Suppressor macrophage (primary cell): ENCODE data around the gene KRTAP5-9.
A peak's percentile ranks its signal among the peaks of the same experiment; 100 is the strongest.
"Not testable (repeated sequence)": the region's sequence is repeated elsewhere in the genome, so short reads cannot be mapped to it uniquely, and the experiment has no call there.

ENCODE experiments used
- DNase-seq, 4 experiments: peaks; one replicate each; pipeline ENCODE4 v3.0.0-alpha.2; 2020 to 2022

Gene KRTAP5-9

DNA sequence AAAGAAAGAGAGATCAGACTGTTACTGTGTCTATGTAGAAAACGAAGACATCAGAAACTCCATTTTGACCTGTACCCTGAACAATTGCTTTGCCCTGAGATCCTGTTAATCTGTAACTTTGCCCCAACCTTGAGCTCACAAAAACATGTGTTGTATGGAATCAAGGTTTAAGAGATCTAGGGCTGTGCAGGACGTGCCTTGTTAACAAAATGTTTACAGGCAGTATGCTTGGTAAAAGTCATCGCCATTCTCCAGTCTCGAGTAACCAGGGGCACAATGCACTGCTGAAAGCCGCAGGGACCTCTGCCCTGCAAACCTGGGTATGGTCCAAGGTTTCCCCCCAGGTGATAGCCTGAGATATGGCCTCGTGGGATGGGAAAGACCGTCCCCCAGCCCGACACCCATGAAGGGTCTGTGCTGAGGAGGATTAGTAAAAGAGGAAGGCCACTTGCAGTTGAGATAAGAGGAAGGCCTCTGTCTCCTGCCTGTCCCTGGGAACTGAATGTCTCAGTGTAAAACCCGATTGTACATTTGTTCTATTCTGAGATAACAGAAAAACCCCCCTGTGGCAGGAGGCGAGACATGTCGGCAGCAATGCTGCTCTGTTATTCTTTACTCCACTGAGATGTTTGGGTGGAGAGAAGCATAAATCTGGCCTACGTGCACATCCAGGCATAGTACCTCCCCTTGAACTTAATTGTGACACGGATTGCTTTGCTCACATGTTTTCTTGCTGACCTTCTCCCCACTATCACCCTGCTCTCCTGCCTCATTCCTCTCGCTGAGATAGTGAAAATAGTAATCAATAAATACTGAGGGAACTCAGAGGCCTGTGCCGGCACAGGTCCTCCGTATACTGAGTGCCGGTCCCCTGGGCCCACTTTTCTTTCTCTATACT is 13.3 kb upstream of the KRTAP5-9 start:
- not testable (repeated sequence) for DNase-seq

DNA sequence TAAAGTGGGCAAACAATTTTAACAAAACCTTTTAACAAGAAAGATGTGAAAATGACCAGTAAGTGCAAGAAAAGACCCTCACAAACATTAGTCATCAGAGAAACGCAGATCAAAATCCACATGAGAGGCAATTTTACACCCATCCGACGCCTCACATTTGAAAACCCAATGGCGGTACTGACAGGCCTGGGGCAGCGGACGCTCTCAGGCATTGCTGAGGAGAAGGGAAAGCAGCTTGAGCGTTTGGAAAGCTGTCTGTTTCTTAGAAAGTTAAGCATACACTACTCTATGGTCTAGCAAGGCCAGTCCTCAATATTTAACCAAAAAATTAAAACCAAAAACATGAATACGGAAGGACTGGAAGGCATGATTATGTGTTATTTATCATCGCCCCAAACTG is 12.4 kb upstream of the KRTAP5-9 start:
- DNase-seq = no peak

DNA sequence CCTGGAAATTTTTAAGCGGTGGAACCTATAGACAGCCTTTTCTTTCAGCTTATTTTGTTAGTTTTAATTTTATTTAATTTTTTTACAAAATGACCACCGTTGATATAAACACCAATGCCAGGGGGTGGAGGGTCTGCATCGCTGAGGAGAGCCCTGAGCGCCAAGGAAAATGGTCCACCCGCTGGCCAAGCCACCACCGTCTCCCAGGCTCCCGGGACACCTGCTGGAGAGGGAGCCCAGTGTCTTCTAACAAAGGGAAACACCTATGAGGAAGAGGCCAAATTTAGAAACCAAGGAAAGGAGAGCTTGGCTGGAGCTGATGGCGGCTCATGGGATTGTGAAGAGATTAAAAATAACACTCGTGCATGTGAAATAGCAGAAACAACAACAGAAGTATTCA is 10.7 kb upstream of the KRTAP5-9 start:
- no peak for DNase-seq

DNA sequence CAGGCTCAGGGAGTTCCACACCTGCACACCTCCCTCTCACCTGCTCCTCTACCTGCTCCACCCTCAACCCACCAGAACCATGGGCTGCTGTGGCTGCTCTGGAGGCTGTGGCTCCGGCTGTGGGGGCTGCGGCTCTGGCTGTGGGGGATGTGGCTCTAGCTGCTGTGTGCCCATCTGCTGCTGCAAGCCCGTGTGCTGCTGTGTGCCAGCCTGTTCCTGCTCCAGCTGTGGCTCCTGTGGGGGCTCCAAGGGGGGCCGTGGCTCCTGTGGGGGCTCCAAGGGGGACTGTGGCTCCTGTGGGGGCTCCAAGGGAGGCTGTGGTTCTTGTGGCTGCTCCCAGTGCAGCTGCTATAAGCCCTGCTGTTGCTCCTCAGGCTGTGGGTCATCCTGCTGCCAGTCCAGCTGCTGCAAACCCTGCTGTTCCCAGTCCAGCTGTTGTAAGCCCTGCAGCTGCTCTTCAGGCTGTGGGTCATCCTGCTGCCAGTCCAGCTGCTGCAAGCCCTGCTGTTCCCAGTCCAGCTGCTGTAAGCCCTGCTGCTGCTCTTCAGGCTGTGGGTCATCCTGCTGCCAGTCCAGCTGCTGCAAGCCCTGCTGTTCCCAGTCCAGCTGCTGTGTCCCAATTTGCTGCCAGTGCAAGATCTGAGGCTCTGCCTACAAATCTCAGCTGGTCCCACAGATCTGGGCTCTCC is 10.1 kb upstream of the KRTAP5-9 start, which contains the start of gene KRTAP5-8:
TSS of gene KRTAP5-8 (plus strand) at position 49 of the 689 bp plus-strand sequence. CDS start at position 80, 31 bp downstream.
- DNase-seq = not testable (repeated sequence)

DNA sequence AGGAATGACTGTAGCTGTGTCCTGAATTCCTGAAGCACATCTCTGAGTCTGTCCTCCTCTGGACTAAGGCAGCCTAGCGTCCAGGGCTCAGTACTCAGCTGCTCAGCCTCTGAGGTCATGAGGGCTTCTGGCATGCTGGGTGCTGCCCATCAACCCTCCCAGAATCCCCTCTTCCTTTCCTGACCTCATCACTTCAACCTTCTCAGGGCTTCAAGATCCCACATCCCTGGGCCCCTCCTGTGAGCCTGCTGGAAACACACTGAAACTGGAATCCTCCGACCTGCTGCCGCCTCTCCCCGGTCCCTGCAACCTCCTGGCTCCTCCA is 9.6 kb upstream of the KRTAP5-9 start:
- DNase-seq = no peak

DNA sequence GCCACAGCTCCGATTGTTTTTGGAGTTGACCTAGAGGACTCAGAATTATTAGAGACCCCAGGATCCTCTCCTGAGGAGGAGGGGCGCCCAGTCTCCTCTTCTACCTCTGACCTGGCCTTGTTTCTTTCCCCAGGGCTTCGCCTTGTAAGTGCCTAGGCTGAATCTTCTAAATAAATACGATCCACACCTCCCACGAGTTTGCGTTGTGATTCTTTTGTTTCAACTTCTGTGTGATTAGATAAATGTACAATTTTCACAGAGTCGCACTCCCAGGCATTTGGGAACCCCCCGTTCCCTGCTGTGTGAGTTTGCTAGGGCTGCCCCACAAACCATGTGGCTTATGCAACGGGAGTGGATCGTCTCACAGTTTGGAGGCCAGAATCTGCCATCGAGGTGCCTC is 9.2 kb upstream of the KRTAP5-9 start:
- no peak for DNase-seq

DNA sequence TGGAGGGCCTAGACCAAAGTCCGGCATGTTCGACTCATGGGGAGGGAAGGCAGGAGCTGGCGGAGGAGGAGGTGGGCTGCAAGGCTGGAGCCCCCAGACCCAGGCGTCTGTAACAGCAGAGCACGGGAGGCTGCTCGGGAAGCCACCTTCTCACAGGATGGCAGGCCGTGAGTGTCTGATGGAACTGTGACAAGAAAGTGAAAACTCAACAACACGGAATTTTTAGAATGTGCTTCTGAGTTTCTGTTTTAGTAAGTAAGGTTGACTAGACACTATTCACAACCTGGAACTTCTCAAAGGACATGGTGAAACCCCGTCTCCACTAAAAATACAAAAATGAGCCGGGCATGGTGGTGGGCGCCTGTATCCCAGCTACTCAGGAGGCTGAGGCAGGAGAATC is 8.2 kb upstream of the KRTAP5-9 start:
- DNase-seq = not testable (repeated sequence)

DNA sequence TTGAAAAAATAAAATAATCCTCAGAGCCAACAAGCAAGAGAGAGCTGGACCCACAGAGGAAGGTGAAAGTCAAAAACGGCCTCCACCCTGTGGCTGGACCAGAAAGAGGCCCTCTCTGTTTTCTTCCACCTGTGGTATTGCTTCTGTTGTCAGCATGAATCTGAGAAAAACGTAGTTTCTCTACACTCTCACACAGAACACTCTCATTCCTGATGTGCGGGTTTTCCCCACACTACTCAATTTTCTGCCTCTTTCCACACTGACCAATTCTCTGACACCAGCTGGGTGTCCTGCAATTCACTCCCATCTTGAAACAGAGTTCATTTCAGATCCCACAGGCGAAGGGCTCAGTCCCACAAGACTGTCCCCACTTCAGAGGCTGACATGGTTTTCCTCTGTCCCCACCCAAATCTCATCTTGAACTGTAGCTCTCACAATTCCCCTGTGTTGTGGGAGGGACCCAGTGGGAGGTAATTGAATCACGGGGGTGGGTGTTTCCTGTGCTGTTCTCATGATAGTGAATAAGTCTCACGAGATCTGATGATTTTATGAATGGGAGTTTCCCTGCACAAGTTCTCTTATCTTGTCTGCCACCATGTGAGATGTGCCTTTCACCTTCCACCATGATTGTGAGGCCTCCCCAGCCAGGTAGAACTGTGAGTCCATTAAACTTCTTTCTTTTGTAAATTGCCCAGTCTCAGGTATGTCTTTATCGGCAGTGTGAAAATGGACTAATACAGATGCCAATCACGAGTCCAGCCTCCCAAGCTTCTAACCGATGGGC is 7.5 kb upstream of the KRTAP5-9 start:
- DNase-seq = not testable (repeated sequence)

DNA sequence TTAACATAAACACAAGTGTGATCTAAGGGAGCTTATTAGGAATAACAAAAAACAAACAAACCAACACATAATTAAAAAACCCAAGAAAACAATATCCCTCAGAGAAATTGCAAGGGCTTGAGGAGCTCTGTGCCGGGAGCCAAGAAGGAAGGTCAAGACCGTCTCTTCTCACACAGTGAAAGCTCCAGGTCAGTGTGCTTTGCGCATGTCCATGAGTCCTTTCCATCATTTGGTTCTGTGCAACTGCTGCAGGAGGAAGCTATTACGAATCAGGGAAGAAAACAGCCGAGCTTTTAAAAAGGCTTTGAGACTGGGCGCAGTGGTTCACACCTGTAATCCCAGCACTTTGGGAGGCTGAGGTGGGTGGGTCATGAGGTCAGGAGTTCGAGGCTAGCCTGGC is 5.8 kb upstream of the KRTAP5-9 start:
- DNase-seq = no peak

DNA sequence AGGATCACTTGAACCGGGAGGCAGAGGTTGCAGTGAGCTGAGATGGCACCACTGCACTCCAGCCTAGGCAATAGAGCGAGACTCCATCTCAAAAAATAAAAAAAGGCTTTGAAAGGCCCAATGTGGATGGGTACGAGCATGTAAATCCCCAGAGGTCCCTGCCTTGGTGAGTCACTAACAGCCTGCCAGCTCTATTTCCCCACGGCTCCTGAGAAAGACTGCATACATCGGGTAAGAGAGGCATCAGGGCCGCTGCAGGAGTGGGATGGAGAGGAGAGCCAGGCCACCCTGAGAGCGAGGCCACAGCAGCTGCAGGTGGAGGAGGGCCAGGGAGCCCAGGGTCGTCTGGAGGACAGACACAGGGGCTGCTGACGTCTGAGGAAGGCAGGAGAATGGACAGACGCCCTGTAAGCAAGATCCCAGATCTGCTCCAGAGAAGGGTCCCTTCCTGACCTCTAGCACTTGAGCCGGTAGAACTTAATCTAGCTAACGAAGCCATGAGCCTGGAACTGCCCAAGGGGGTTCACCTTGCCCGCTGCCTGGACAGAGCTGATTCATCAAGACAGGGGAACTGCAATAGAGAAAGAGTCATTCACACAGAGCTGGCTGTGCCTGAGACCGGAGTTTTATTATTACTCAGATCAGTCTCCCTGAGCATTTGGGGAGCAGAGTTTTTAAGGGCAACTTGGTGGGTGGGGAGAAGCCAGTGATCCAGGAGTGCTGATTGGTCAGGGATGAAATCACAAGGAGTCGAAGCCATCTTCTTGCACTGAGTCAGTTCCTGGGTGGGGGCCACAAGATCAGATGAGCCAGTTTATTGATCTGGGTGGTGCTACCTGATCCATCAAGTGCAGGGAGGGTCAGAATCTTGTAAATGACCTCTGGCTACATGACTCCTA is 5.1 kb upstream of the KRTAP5-9 start:
- DNase-seq = peak; percentile 8 to 49 (median 44)

DNA sequence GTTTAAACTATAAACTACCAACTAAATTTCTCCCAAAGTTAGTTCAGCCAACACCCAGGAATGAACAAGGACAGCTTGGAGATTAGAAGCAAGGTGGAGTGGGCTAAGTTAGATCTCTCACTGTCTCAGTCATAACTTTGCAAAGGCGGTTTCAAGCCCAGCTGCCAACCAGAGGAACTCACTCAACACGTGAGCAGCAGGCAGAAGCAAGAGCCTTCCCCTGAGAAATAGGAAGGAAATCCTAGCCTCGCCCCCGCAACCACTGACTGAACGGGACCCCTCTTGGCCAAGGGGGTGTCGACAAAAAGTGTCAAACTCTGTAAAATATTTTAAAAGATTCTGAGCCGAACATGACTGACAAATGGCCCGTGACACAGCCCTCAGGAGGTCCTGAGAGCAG is 4.4 kb upstream of the KRTAP5-9 start:
- peak; percentile 55 to 89 (median 78) for DNase-seq

DNA sequence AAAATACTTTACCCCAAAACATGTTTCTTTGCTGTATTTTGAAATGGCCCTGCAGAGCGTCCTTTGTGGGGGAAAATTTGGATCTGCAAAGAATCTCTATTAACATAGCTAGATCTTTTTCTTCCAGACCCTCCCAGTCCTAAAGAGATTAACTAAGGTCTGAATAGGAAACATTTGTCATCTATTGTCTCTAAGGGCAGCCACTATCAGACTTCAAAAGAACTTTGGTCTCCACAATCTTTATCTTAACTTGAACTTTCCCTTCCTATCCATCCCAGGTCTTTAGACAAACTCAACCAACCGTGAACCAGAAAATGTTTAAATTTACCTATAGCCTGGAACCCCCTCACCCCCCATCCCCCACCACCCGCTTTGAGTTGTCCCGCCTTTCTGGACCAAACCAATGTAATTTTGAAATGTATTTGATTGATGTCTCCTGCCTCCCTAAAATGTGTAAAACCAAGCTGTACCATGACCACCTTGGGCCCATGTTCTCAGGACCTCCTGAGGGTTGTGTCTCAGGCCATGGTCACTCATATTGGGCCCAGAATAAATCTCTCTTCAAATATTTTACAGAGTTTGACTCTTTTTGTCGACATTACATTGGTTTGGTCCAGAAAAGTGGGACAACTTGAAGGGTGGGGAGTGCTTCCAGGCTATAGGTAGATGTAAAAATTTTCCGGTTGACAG is 3.5 kb upstream of the KRTAP5-9 start:
- DNase-seq = no peak

DNA sequence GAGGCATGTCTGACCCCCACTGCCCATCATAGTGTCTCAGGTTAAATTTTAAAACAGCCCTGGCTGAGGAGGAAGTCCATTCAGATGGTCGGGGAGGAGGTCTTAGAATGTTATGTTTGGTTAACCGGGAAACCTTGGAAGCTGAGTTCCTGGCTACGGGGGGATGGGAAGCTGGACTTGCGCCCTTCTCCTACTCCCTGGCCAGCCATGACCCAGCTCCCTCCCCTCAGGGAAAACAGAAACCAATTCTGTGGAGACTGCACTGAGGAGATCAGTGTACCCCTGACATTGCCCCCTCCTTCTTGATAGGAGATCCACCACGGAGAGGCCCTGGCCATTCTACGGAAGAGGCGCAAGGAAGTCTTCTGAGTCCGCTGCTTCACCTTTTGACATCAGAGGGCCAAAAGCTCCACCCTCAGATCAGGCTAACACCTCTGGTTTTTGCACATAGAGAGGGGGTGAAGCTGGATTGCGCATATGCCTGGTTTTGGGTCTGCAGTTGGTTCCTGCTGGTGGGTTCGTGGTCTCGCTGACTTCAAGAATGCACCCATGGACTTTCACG is 2.7 kb upstream of the KRTAP5-9 start:
- no peak for DNase-seq

DNA sequence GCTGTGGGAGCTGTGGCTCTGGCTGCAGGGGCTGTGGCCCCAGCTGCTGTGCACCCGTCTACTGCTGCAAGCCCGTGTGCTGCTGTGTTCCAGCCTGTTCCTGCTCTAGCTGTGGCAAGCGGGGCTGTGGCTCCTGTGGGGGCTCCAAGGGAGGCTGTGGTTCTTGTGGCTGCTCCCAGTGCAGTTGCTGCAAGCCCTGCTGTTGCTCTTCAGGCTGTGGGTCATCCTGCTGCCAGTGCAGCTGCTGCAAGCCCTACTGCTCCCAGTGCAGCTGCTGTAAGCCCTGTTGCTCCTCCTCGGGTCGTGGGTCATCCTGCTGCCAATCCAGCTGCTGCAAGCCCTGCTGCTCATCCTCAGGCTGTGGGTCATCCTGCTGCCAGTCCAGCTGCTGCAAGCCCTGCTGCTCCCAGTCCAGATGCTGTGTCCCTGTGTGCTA is 514 bp downstream of the KRTAP5-9 start:
- DNase-seq = no peak

DNA sequence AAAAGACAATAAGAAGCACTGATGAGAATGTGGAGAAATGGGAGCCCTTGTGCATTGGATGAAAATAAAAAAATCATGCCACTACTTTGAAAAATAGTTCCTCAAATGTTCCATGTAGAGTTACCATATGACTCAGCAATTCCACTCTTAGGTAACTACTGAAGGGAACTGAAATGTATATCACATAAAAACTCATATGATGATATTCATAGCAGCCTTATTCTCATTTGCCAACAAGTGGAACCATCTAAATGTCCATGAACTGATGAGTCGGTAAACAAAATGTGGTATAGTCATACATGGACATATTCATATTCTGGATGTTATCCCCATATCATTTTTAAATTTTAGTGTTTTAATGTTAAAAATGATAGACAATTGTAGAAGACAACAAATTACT is 3.5 kb downstream of the KRTAP5-9 start:
- peak; percentile 14 to 80 (median 50) for DNase-seq

DNA sequence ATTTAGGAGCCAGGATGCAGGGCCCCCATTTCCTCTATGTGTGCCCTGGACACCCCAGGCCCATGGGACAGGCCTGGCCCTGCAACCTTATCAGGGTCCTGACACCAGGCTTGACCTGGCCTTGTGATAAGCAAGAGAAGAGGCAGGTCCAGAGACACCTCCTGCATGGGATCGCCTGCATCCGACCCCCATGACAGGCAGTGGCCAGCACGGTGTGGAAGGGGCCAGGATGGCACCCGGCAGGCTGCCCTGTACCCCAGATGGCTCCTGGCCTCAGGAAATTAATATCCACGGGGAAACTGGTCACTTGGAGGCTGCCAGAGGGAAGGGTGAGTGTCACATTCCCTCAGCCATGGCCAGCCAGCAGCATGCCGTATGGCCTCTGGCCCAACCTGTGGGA is 6.8 kb downstream of the KRTAP5-9 start:
- no peak for DNase-seq

DNA sequence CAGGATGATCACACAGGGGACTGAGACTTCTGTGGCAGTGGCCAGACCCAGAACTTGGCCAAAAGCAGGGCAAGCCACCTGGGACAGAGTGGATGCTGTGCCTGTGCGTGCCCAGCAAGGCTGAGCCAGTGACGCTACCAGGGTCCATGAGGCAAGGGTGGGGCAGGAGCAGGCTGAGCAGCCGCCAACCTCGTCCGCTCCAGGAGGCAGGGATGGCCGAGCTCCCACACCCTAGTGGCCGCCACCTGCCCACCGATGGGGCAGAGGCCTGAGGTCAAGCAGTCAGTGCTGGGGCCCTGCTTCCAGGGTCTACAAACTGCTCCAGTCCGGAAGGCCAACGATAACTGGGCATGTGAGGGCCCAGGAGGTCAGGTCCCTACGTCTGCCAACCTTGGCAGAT is 7.3 kb downstream of the KRTAP5-9 start:
- DNase-seq = no peak

DNA sequence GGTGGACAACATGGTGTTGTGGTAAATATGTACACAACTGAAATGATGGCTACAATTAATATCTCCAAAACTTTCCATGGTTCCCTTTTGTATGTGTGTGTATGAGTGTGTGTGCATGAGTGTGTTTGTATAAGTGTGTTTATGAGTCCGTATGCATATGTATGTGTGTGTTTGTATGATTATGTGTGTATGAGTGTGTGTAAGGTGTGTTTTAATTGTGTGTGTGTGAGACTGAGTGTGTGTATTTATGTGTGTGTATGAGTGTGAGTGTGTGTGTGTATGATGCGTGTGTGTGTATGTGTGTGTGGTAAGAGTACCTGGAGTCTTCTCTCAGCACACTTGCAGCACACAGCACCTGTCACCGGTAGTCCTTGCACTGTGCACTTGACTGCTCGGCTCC is 7.8 kb downstream of the KRTAP5-9 start:
- no peak for DNase-seq

DNA sequence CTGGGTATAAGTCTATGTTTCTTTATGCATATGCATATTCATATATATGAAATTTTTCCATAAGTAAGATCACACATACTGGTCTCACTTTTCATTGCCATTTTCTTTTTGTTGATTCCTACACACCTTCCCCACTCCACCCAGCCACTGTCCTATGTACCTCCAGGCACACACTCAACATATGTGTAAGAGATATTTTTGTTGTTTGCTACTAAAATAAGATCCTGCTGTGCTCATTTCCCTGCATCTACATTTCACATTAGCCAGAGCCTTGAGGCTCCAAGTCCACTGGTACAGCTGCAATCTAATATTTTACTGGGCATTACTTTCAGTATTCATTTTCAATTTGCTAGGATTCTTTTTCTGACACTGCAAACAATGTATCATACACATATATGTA is 9.0 kb downstream of the KRTAP5-9 start:
- DNase-seq = no peak

DNA sequence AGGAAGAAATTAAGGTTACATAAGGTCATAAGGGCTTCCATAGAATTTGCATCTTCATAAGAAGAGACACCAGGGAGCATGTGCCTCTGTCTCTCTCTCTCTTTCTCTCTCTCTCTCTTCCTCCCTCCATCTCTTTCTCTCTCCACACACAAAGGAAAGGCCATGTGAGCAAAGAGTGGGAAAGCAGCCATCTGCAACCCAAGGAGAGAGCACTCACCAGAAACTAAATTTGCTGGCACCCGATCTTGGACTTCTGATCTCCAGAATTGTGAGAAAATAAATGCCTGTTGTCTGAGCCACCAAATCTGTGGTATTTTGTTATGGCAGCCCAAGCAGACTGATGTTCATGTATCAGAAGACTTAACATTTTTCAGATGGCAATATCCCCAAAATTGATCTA is 10.8 kb downstream of the KRTAP5-9 start:
- DNase-seq = no peak

DNA sequence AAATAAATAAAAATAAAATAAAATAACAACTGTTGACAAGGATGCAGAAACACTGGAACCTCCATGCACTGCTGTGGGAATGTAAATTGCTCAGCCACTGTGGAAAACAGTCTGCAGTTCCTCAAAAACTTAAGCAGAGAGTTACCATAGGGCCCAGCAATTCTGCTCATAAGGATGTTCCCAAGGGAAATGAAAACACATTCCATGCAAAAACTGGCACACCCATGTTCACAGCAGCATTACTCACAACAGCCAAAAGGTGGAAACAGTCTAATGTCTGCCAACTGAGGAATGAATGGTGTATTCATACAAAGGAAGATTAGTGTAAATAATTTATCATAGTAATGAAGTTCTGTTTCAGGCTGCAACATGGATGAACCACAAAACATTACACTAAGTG is 13.9 kb downstream of the KRTAP5-9 start:
- DNase-seq = no peak
